SK-N-SH (cell line): Measurements from ENCODE around the gene PAM. TPM values are rescaled to one million over a fixed set of nuclear protein-coding genes. Genes with fewer than 3 reads are reported as not detected.

Experiments used
- CTCF ChIA-PET: fragments of 300-600, 350-600 bp; formaldehyde crosslinking; extraction: SDS; loops from one replicate; lab custom pipeline; 2021; lab: Yijun Ruan, JAX
- POLR2A ChIA-PET: fragments of 350-600 bp; sonication (Branson Sonifier 250); formaldehyde crosslinking; extraction: SDS; loops from one replicate; lab custom pipeline; 2020; ENCODE audit warnings: antibody characterized with exemption, inconsistent platforms; lab: Yijun Ruan, JAX
- DNase-seq: peaks from one replicate; pipeline ENCODE4 v3.0.0; 2012
- H2AFZ ChIP-seq: fragments of 200-600 bp; sonication (generic); 2 replicates; pipeline ENCODE4 v1.8.1; 2016; ENCODE audit warnings: antibody characterized with exemption, mild to moderate bottlenecking, low read depth
- H3F3A ChIP-seq: fragments of 200-600 bp; sonication (generic); replicated peaks from 2 replicates; pipeline ENCODE3; 2016; ENCODE audit warnings: antibody characterized with exemption, mild to moderate bottlenecking; ENCODE audit not compliant: insufficient read depth
- H3K27ac ChIP-seq, 2 experiments: fragments of 200-500 bp in 1 of 2; fragments of 200-600 bp in 1 of 2; sonication (Bioruptor generic) in 1 of 2; sonication (generic), shearing (Covaris generic) in 1 of 2; 2 replicates each; pipeline versions ENCODE4 v1.5.1 to v1.6.1; 2014 to 2016; ENCODE audit warnings: low read depth in 2 of 2, inconsistent platforms in 1 of 2, low read length in 1 of 2, mild to moderate bottlenecking in 1 of 2, mixed read lengths in 1 of 2
- H3K27me3 ChIP-seq: fragments of 200-600 bp; sonication (generic), shearing (Covaris generic); 2 replicates; pipeline ENCODE4 v1.6.1; 2016; ENCODE audit warnings: mixed run types; ENCODE audit not compliant: insufficient read depth
- H3K36me3 ChIP-seq, 2 experiments: fragments of 200-500 bp in 1 of 2; fragments of 200-600 bp in 1 of 2; sonication (Bioruptor generic) in 1 of 2; sonication (generic) in 1 of 2; replicated peaks in 1 of 2; 2 replicates each; pipeline versions ENCODE3 to v1.5.1; 2014 to 2016; ENCODE audit warnings: low read length in 1 of 2, mild to moderate bottlenecking in 1 of 2; ENCODE audit not compliant: insufficient read depth in 2 of 2, control insufficient read depth in 1 of 2
- H3K4me1 ChIP-seq, 2 experiments: fragments of 200-500 bp in 1 of 2; fragments of 200-600 bp in 1 of 2; sonication (Bioruptor generic) in 1 of 2; sonication (generic), shearing (Covaris generic) in 1 of 2; 2 replicates each; pipeline versions ENCODE4 v1.5.1 to v1.6.1; 2014 to 2016; ENCODE audit warnings: low read depth in 1 of 2, low read length in 1 of 2, mixed run types in 1 of 2; ENCODE audit not compliant: insufficient read depth in 2 of 2, control insufficient read depth in 1 of 2
- H3K4me2 ChIP-seq: fragments of 200-600 bp; sonication (generic), shearing (Covaris generic); 2 replicates; pipeline ENCODE4 v1.6.1; 2017; ENCODE audit warnings: mixed run types
- H3K4me3 ChIP-seq, 2 experiments: fragments of 200-500 bp in 1 of 2; fragments of 200-600 bp in 1 of 2; sonication (Bioruptor generic) in 1 of 2; sonication (generic), shearing (Covaris generic) in 1 of 2; 2 replicates each; pipeline versions ENCODE4 v1.5.1 to v1.8.1; 2014 to 2016; ENCODE audit warnings: low read depth in 2 of 2, inconsistent platforms in 1 of 2, low read length in 1 of 2, mild to moderate bottlenecking in 1 of 2, mixed read lengths in 1 of 2, moderate library complexity in 1 of 2
- H3K79me2 ChIP-seq: fragments of 200-600 bp; sonication (generic); 2 replicates; pipeline ENCODE4 v1.8.1; 2017; ENCODE audit warnings: mild to moderate bottlenecking; ENCODE audit not compliant: insufficient read depth
- H3K9ac ChIP-seq: fragments of 200-600 bp; sonication (generic); 2 replicates; pipeline ENCODE4 v1.6.1; 2017; ENCODE audit warnings: mixed run types
- H3K9me2 ChIP-seq: fragments of 200-600 bp; sonication (generic); 2 replicates; pipeline ENCODE4 v1.6.1; 2017; ENCODE audit warnings: mixed run types
- H3K9me3 ChIP-seq: fragments of 200-600 bp; sonication (generic); 2 replicates; pipeline ENCODE4 v1.6.1; 2017; ENCODE audit warnings: mixed run types, mild to moderate bottlenecking, moderate library complexity
- H4K20me1 ChIP-seq: fragments of 200-600 bp; sonication (generic); 2 replicates; pipeline ENCODE4 v1.6.1; 2017; ENCODE audit warnings: mild to moderate bottlenecking, mixed run types; ENCODE audit not compliant: insufficient read depth
- CHD2 ChIP-seq: fragments of 150-350 bp; IDR thresholded peaks from 2 replicates; pipeline ENCODE4 v1.6.1; 2018; ENCODE audit warnings: low read length; ENCODE audit not compliant: partially characterized antibody
- CTCF ChIP-seq: fragments of 200-600 bp; sonication (generic); IDR thresholded peaks from 2 replicates; pipeline ENCODE4 v1.6.1; 2017; ENCODE audit warnings: antibody characterized with exemption, mild to moderate bottlenecking, moderate library complexity
- ELF1 ChIP-seq: IDR thresholded peaks from 2 replicates; pipeline ENCODE4 v1.4.0; 2012
- FOSL2 ChIP-seq: IDR thresholded peaks from 2 replicates; pipeline ENCODE4 v1.4.0; 2012; ENCODE audit warnings: low read depth, mild to moderate bottlenecking, moderate library complexity, borderline replicate concordance
- FOXJ3 ChIP-seq: sonication (generic); formaldehyde crosslinking; IDR thresholded peaks from 2 replicates; pipeline ENCODE4 v1.5.1; 2020; ENCODE audit warnings: mild to moderate bottlenecking, missing genetic modification reagents
- MEF2A ChIP-seq: IDR thresholded peaks from 2 replicates; pipeline ENCODE4 v1.4.0; 2012; ENCODE audit warnings: low read depth, borderline replicate concordance
- NFIC ChIP-seq: IDR thresholded peaks from 2 replicates; pipeline ENCODE4 v1.4.0; 2012; ENCODE audit warnings: borderline replicate concordance
- NRF1 ChIP-seq: IDR thresholded peaks from 2 replicates; pipeline ENCODE4 v1.6.1; 2012; ENCODE audit warnings: low read depth, mild to moderate bottlenecking, low read length
- RFX5 ChIP-seq: IDR thresholded peaks from 2 replicates; pipeline ENCODE4 v1.6.1; 2012; ENCODE audit warnings: mild to moderate bottlenecking, improper control_type of control experiment, low read length
- TCF12 ChIP-seq: IDR thresholded peaks from 2 replicates; pipeline ENCODE4 v1.4.0; 2012
- ZBTB33 ChIP-seq: IDR thresholded peaks from 2 replicates; pipeline ENCODE4 v1.4.0; 2012; ENCODE audit warnings: low read depth, borderline replicate concordance
- WGBS: methylation state at CpG from one replicate; pipeline ENCODE4 v1.1.6; 2017; ENCODE audit warnings: low lambda C conversion rate; 5-methylcytosine and 5-hydroxymethylcytosine counted together
- polyA plus RNA-seq, 3 experiments: library from polyadenylated mRNA; depleted of rRNA; stranded (reverse); fragments of >200 nt; gene quantifications; 2 replicates each; pipeline ENCODE4 v1.2.3, GENCODE V29; 2012

The PAM gene
- polyA plus RNA-seq, 1 of the 3 experiments (the other 2 are of a cell fraction), result 507 TPM

GRCh38 chr5:102832445-102832844 lies 77.3 kb downstream of the PAM start:
- no peak for TF ChIP-seq ZBTB33
- no peak for DNase-seq
- peaks cover 0 to 5% of the 10 kb centered on the region in 2 experiments; a peak in 2 of 4 replicates for H3K4me1 ChIP-seq
- H3K79me2 ChIP-seq, result peaks cover 26% of the 10 kb centered on the region; the same call in 1 of the 2 replicates
- H3K36me3 ChIP-seq, result peaks cover 0 to 3% of the 10 kb centered on the region in 2 experiments
- no peaks in the 10 kb centered on the region for H3K9me3 ChIP-seq
- H2AFZ ChIP-seq, result no peak overlapping the region
- no peaks in the 10 kb centered on the region for H3K9me2 ChIP-seq
- no peak overlapping the region for H3K9ac ChIP-seq
- H3K4me2 ChIP-seq, result no peak overlapping the region
- no peak overlapping the region for H3K4me3 ChIP-seq
- H4K20me1 ChIP-seq, result no peaks in the 10 kb centered on the region
- CTCF ChIA-PET, result interaction anchor here (0.8 to 0.9 kb wide), 2 partner anchors 32 to 151 kb away, joined by 3 to 4 read pairs; no protein-coding TSS in a partner anchor
- H3K27ac ChIP-seq, result no peak overlapping the region; a peak in 1 of 4 replicates
- POLR2A ChIA-PET, result no interaction called here
- no peaks in the 10 kb centered on the region for H3F3A ChIP-seq
- H3K27me3 ChIP-seq, result no peaks in the 10 kb centered on the region

GRCh38 chr5:102833146-102833545 lies 78.0 kb downstream of the PAM start:
- Histone ChIP-seq H3K9ac (no peak overlapping the region), H3K9me2 (no peaks in the 10 kb centered on the region), H3K9me3 (no peaks in the 10 kb centered on the region), H3K4me1 (peaks cover 0 to 5% of the 10 kb centered on the region in 2 experiments; a peak in 2 of 4 replicates), H3K36me3 (peaks cover 0 to 8% of the 10 kb centered on the region in 2 experiments), H3K79me2 (peaks cover 23% of the 10 kb centered on the region; the same call in 1 of the 2 replicates), H3K27ac (peak overlapping the region in 1 of 2 experiments; percentile 22; a peak in 2 of 4 replicates), H4K20me1 (no peaks in the 10 kb centered on the region), H2AFZ (no peak overlapping the region), H3K27me3 (no peaks in the 10 kb centered on the region), H3F3A (no peaks in the 10 kb centered on the region), H3K4me2 (no peak overlapping the region), H3K4me3 (no peak overlapping the region)
- DNase-seq, result no peak
- 72% methylated on average over 1 of the region's 1 CpG for WGBS
- TF ChIP-seq RFX5 (no peak), NRF1 (no peak), CTCF (no peak), NFIC (no peak), ELF1 (no peak), CHD2 (no peak), FOXJ3 (no peak), TCF12 (no peak), MEF2A (no peak), FOSL2 (no peak)
- ChIA-PET CTCF (interaction anchor here (0.8 to 0.9 kb wide), 2 partner anchors 31 to 152 kb away, joined by 3 to 4 read pairs; no protein-coding TSS in a partner anchor), POLR2A (no interaction called here)
